SK-N-SH (cell line): ENCODE measurements around the gene SLC30A2. TPM values are rescaled to one million over a fixed set of nuclear protein-coding genes. Genes with fewer than 3 reads are reported as not detected.
A peak's percentile ranks its signal among the peaks of the same experiment; 100 is the strongest.

Experiments
- CTCF ChIA-PET: fragments of 300-600, 350-600 bp; formaldehyde crosslinking; extraction: SDS; loops from one replicate; lab custom pipeline; 2021; lab: Yijun Ruan, JAX
- POLR2A ChIA-PET: fragments of 350-600 bp; sonication (Branson Sonifier 250); formaldehyde crosslinking; extraction: SDS; loops from one replicate; lab custom pipeline; 2020; ENCODE audit warnings: antibody characterized with exemption, inconsistent platforms; lab: Yijun Ruan, JAX
- DNase-seq: peaks from one replicate; pipeline ENCODE4 v3.0.0; 2012
- H2AFZ ChIP-seq: fragments of 200-600 bp; sonication (generic); 2 replicates; pipeline ENCODE4 v1.8.1; 2016; ENCODE audit warnings: antibody characterized with exemption, mild to moderate bottlenecking, low read depth
- H3F3A ChIP-seq: fragments of 200-600 bp; sonication (generic); replicated peaks from 2 replicates; pipeline ENCODE3; 2016; ENCODE audit warnings: antibody characterized with exemption, mild to moderate bottlenecking; ENCODE audit not compliant: insufficient read depth
- H3K27ac ChIP-seq, 2 experiments: fragments of 200-500 bp in 1 of 2; fragments of 200-600 bp in 1 of 2; sonication (Bioruptor generic) in 1 of 2; sonication (generic), shearing (Covaris generic) in 1 of 2; 2 replicates each; pipeline versions ENCODE4 v1.5.1 to v1.6.1; 2014 to 2016; ENCODE audit warnings: low read depth in 2 of 2, inconsistent platforms in 1 of 2, low read length in 1 of 2, mild to moderate bottlenecking in 1 of 2, mixed read lengths in 1 of 2
- H3K27me3 ChIP-seq: fragments of 200-600 bp; sonication (generic), shearing (Covaris generic); 2 replicates; pipeline ENCODE4 v1.6.1; 2016; ENCODE audit warnings: mixed run types; ENCODE audit not compliant: insufficient read depth
- H3K36me3 ChIP-seq, 2 experiments: fragments of 200-500 bp in 1 of 2; fragments of 200-600 bp in 1 of 2; sonication (Bioruptor generic) in 1 of 2; sonication (generic) in 1 of 2; replicated peaks in 1 of 2; 2 replicates each; pipeline versions ENCODE3 to v1.5.1; 2014 to 2016; ENCODE audit warnings: low read length in 1 of 2, mild to moderate bottlenecking in 1 of 2; ENCODE audit not compliant: insufficient read depth in 2 of 2, control insufficient read depth in 1 of 2
- H3K4me1 ChIP-seq, 2 experiments: fragments of 200-500 bp in 1 of 2; fragments of 200-600 bp in 1 of 2; sonication (Bioruptor generic) in 1 of 2; sonication (generic), shearing (Covaris generic) in 1 of 2; 2 replicates each; pipeline versions ENCODE4 v1.5.1 to v1.6.1; 2014 to 2016; ENCODE audit warnings: low read depth in 1 of 2, low read length in 1 of 2, mixed run types in 1 of 2; ENCODE audit not compliant: insufficient read depth in 2 of 2, control insufficient read depth in 1 of 2
- H3K4me2 ChIP-seq: fragments of 200-600 bp; sonication (generic), shearing (Covaris generic); 2 replicates; pipeline ENCODE4 v1.6.1; 2017; ENCODE audit warnings: mixed run types
- H3K4me3 ChIP-seq, 2 experiments: fragments of 200-500 bp in 1 of 2; fragments of 200-600 bp in 1 of 2; sonication (Bioruptor generic) in 1 of 2; sonication (generic), shearing (Covaris generic) in 1 of 2; 2 replicates each; pipeline versions ENCODE4 v1.5.1 to v1.8.1; 2014 to 2016; ENCODE audit warnings: low read depth in 2 of 2, inconsistent platforms in 1 of 2, low read length in 1 of 2, mild to moderate bottlenecking in 1 of 2, mixed read lengths in 1 of 2, moderate library complexity in 1 of 2
- H3K79me2 ChIP-seq: fragments of 200-600 bp; sonication (generic); 2 replicates; pipeline ENCODE4 v1.8.1; 2017; ENCODE audit warnings: mild to moderate bottlenecking; ENCODE audit not compliant: insufficient read depth
- H3K9ac ChIP-seq: fragments of 200-600 bp; sonication (generic); 2 replicates; pipeline ENCODE4 v1.6.1; 2017; ENCODE audit warnings: mixed run types
- H3K9me2 ChIP-seq: fragments of 200-600 bp; sonication (generic); 2 replicates; pipeline ENCODE4 v1.6.1; 2017; ENCODE audit warnings: mixed run types
- H3K9me3 ChIP-seq: fragments of 200-600 bp; sonication (generic); 2 replicates; pipeline ENCODE4 v1.6.1; 2017; ENCODE audit warnings: mixed run types, mild to moderate bottlenecking, moderate library complexity
- H4K20me1 ChIP-seq: fragments of 200-600 bp; sonication (generic); 2 replicates; pipeline ENCODE4 v1.6.1; 2017; ENCODE audit warnings: mild to moderate bottlenecking, mixed run types; ENCODE audit not compliant: insufficient read depth
- CTCF ChIP-seq: fragments of 200-600 bp; sonication (generic); IDR thresholded peaks from 2 replicates; pipeline ENCODE4 v1.6.1; 2017; ENCODE audit warnings: antibody characterized with exemption, mild to moderate bottlenecking, moderate library complexity
- EZH2phosphoT487 ChIP-seq: fragments of 200-600 bp; sonication (generic); IDR thresholded peaks from 2 replicates; pipeline ENCODE4 v1.6.1; 2017; ENCODE audit warnings: low read depth, mixed run types, mild to moderate bottlenecking, antibody characterized with exemption, moderate library complexity, borderline replicate concordance
- FOSL2 ChIP-seq: IDR thresholded peaks from 2 replicates; pipeline ENCODE4 v1.4.0; 2012; ENCODE audit warnings: low read depth, mild to moderate bottlenecking, moderate library complexity, borderline replicate concordance
- FOXM1 ChIP-seq: IDR thresholded peaks from 2 replicates; pipeline ENCODE4 v1.4.0; 2012; ENCODE audit warnings: low read depth, mild to moderate bottlenecking
- GATA2 ChIP-seq: sonication (generic); formaldehyde crosslinking; IDR thresholded peaks from 2 replicates; pipeline ENCODE4 v1.5.0; 2020; ENCODE audit warnings: mild to moderate bottlenecking, missing genetic modification reagents
- JUND ChIP-seq: IDR thresholded peaks from 2 replicates; pipeline ENCODE4 v1.4.0; 2012
- NFIC ChIP-seq: IDR thresholded peaks from 2 replicates; pipeline ENCODE4 v1.4.0; 2012; ENCODE audit warnings: borderline replicate concordance
- RCOR1 ChIP-seq: fragments of 150-350 bp; IDR thresholded peaks from 2 replicates; pipeline ENCODE4 v1.6.1; 2017; ENCODE audit warnings: antibody characterized with exemption, low read length
- RFX5 ChIP-seq: IDR thresholded peaks from 2 replicates; pipeline ENCODE4 v1.6.1; 2012; ENCODE audit warnings: mild to moderate bottlenecking, improper control_type of control experiment, low read length
- RXRA ChIP-seq: IDR thresholded peaks from 2 replicates; pipeline ENCODE4 v1.4.0; 2012; ENCODE audit warnings: low read depth, mild to moderate bottlenecking, borderline replicate concordance
- TCF12 ChIP-seq: IDR thresholded peaks from 2 replicates; pipeline ENCODE4 v1.4.0; 2012
- TEAD4 ChIP-seq: IDR thresholded peaks from 2 replicates; pipeline ENCODE4 v1.4.0; 2012; ENCODE audit warnings: mild to moderate bottlenecking, borderline replicate concordance; ENCODE audit not compliant: insufficient read depth
- USF1 ChIP-seq: IDR thresholded peaks from 2 replicates; pipeline ENCODE4 v1.4.0; 2012; ENCODE audit warnings: low read depth, borderline replicate concordance
- WGBS: methylation state at CpG from one replicate; pipeline ENCODE4 v1.1.6; 2017; ENCODE audit warnings: low lambda C conversion rate; 5-methylcytosine and 5-hydroxymethylcytosine counted together
- polyA plus RNA-seq, 3 experiments: library from polyadenylated mRNA; depleted of rRNA; stranded (reverse); fragments of >200 nt; gene quantifications; 2 replicates each; pipeline ENCODE4 v1.2.3, GENCODE V29; 2012
- TF ChIP-seq, protein P1 (sequence below): IDR thresholded peaks from 2 replicates; pipeline ENCODE4; 2012
- TF ChIP-seq, protein P2 (sequence below): fragments of 150-350 bp; IDR thresholded peaks from 2 replicates; pipeline ENCODE4 v1.6.1; 2016; ENCODE audit warnings: mild to moderate bottlenecking, low read depth, low read length

Gene SLC30A2
- polyA plus RNA-seq, 1 of the 3 experiments (the other 2 are of a cell fraction), result not detected

DNA sequence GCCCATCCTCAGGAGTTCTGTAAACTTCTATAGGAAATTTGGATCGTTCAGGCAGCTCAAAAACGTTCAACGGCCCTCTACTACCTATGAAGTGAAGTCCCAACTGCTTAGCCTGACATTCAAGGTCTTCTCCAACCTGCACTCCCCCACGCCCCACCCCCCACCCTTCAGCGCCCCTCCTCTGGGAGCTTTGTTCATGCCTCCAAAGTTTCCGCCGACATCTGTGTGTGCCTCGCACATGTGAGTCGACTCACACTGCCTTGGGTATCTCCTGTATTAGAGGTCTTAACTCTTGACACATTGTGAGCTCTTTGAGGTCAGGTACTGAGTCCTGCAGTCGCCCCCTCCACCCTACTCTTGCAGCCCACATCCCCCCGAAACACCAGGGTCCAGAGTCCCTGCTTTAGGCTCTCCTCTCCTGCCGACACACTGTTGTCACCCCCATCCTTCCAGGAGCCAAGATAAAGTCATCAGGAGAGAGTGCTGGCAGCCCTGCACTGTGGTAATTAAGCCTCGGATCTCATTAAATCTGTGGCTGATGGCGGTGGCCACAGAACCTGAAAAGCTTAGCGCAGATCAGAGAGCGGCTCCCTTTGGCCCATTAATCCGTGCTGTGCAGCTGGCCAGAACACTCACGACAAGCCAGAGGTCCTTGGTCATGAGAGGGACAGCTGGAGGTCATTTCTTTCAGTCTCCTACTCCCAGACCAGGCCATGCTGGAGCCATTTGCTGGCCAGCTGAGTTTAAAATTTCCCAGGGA is 46.7 kb downstream of the SLC30A2 start:
- Histone ChIP-seq H3K9ac (no peak overlapping the region), H3K4me2 (no peak overlapping the region), H3K9me2 (no peaks in the 10 kb centered on the region), H2AFZ (peak overlapping the region; percentile 98; the same call in 1 of the 2 replicates), H3K9me3 (no peaks in the 10 kb centered on the region), H3F3A (no peaks in the 10 kb centered on the region), H3K4me1 (peaks cover 5 to 16% of the 10 kb centered on the region in 2 experiments; a peak in 3 of 4 replicates), H3K27ac (no peak overlapping the region), H4K20me1 (no peaks in the 10 kb centered on the region), H3K4me3 (no peak overlapping the region), H3K79me2 (peaks cover 19% of the 10 kb centered on the region), H3K36me3 (no peaks in the 10 kb centered on the region), H3K27me3 (no peaks in the 10 kb centered on the region)
- DNase-seq, result no peak
- WGBS, result 93% methylated on average over 18 of the region's 18 CpGs
- ChIA-PET POLR2A (interaction anchor here (1.4 to 1.5 kb wide), 2 partner anchors 96 to 104 kb away, joined by 3 to 9 read pairs; no protein-coding TSS in a partner anchor), CTCF (interaction anchor here (0.7 to 14.4 kb wide), 11 partner anchors 10 to 162 kb away, joined by 3 to 344 read pairs (median 3); partner anchors contain the start of genes EXTL1, PAQR7 and STMN1)
- TF ChIP-seq RFX5 (no peak), TEAD4 (no peak), FOXM1 (no peak), JUND (no peak), TCF12 (no peak), CTCF (no peak)
- TF ChIP-seq, all 33 proteins: peak for 0

GRCh38 chr1:25997828-25998761 is 47.8 kb downstream of the SLC30A2 start, which contains the start of gene PAFAH2:
PAFAH2 (minus strand) TSS chr1:25998063; CDS start chr1:25990816, 7,247 bp downstream.
- no peaks in the 10 kb centered on the region for H4K20me1 ChIP-seq
- H3K4me2 ChIP-seq, result peak within 1 kb of the TSS; percentile 78
- no peaks in the 10 kb centered on the region for H3F3A ChIP-seq
- H3K79me2 ChIP-seq, result peaks cover 19% of the 10 kb centered on the region
- DNase-seq, result peak; percentile 91
- WGBS, result 4% methylated on average over 34 of the region's 47 CpGs
- H3K4me1 ChIP-seq, result peaks cover 5 to 21% of the 10 kb centered on the region in 2 experiments; a peak in 3 of 4 replicates
- ChIA-PET POLR2A (interaction anchor here (0.7 to 2.2 kb wide), 10 partner anchors 11 to 178 kb away, joined by 3 to 27 read pairs (median 4); partner anchors contain the start of genes MTFR1L and STMN1), CTCF (interaction anchor here (0.7 to 14.4 kb wide), 36 partner anchors 8 to 283 kb away, joined by 3 to 344 read pairs (median 5); partner anchors contain the start of genes EXTL1, PAQR7 and STMN1)
- no peaks in the 10 kb centered on the region for H3K9me3 ChIP-seq
- no peaks in the 10 kb centered on the region for H3K9me2 ChIP-seq
- peak within 1 kb of the TSS; percentile 98 for H2AFZ ChIP-seq
- no peaks in the 10 kb centered on the region for H3K36me3 ChIP-seq
- peak within 1 kb of the TSS; percentile 70 for H3K9ac ChIP-seq
- H3K27ac ChIP-seq, result peak within 1 kb of the TSS; percentile 60 to 64; a peak in 3 of 4 replicates
- H3K4me3 ChIP-seq, result peak within 1 kb of the TSS; percentile 57 to 84
- H3K27me3 ChIP-seq, result no peaks in the 10 kb centered on the region
- TF ChIP-seq USF1, result peak; percentile 83
- no peak; the same call in 1 of the 2 replicates for TF ChIP-seq NFIC
- peak; percentile 54 for TF ChIP-seq GATA2 (CRISPR knock-in tag)
- TF ChIP-seq CTCF, result peak; percentile 95
- TF ChIP-seq RCOR1, result no peak; the same call in 1 of the 2 replicates
- no peak for TF ChIP-seq FOXM1
- no peak for TF ChIP-seq RXRA
- TF ChIP-seq RFX5, result peak; percentile 67
- TF ChIP-seq, protein P1, sequence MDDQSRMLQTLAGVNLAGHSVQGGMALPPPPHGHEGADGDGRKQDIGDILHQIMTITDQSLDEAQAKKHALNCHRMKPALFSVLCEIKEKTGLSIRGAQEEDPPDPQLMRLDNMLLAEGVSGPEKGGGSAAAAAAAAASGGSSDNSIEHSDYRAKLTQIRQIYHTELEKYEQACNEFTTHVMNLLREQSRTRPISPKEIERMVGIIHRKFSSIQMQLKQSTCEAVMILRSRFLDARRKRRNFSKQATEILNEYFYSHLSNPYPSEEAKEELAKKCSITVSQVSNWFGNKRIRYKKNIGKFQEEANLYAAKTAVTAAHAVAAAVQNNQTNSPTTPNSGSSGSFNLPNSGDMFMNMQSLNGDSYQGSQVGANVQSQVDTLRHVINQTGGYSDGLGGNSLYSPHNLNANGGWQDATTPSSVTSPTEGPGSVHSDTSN, result peak; percentile 95
- TF ChIP-seq, protein P2, sequence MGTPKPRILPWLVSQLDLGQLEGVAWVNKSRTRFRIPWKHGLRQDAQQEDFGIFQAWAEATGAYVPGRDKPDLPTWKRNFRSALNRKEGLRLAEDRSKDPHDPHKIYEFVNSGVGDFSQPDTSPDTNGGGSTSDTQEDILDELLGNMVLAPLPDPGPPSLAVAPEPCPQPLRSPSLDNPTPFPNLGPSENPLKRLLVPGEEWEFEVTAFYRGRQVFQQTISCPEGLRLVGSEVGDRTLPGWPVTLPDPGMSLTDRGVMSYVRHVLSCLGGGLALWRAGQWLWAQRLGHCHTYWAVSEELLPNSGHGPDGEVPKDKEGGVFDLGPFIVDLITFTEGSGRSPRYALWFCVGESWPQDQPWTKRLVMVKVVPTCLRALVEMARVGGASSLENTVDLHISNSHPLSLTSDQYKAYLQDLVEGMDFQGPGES, result no peak
- no peak for TF ChIP-seq EZH2phosphoT487
- no peak; the same call in 1 of the 2 replicates for TF ChIP-seq FOSL2
